ENCODE data around the gene RELN.

DNA sequence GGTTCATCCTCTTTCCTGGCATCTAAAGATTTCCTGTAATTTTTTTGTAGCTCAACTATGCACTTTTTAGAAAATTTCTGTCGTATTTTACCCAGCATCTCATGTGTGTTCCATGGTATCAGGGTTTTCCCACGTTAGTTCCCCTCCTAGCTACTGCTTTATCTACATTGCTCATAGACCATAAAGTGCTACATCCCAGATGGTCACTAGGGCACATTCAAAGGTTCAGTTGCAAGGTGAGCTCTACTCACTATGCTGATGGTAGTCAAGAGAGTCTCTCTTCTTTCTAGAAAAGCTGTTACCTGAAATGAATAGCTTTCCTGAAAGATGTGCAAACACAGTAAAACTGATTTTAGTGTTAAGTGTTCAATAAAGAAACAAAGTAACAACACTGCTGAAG is 33.5 kb downstream of the RELN start:
- no peak for TF ChIP-seq ZNF384 (IDR thresholded peaks at IDR 0.05)
- no peak for TF ChIP-seq FOXA1 (IDR thresholded peaks at IDR 0.05)
- TF ChIP-seq FOXM1 (IDR thresholded peaks at IDR 0.05; ENCODE audit: borderline replicate concordance) = no peak
- no peak for TF ChIP-seq NFRKB (IDR thresholded peaks at IDR 0.05)
- no peak for TF ChIP-seq ARNT (IDR thresholded peaks at IDR 0.05)
- TF ChIP-seq SP1 (IDR thresholded peaks at IDR 0.05) = no peak
- TF ChIP-seq HDGF (IDR thresholded peaks at IDR 0.05; ENCODE audit: borderline replicate concordance) = no peak
- no peak for TF ChIP-seq TARDBP (IDR thresholded peaks at IDR 0.05)
- no peak for TF ChIP-seq SUZ12 (IDR thresholded peaks at IDR 0.05)

Measured in HEK293T (cell line).